ENCODE results near the gene PREX1. TPM values are rescaled to one million over a fixed set of nuclear protein-coding genes. Genes with fewer than 3 reads are reported as not detected.
A peak's percentile ranks its signal among the peaks of the same experiment; 100 is the strongest.

The PREX1 gene
- total RNA-seq, 1 donor from 2014 or later: 19.9 TPM

GRCh38 chr20:48682529-48683363, 145.1 kb downstream of the PREX1 start:
- DNase-seq (ENCODE audit: low spot score): peak; percentile 90

- no peak for DNase-seq (ENCODE audit: low spot score)
Observed at GRCh38 chr20:48681873-48682426, 145.8 kb downstream of the PREX1 start.

- DNase-seq (ENCODE audit: low spot score): no peak
Observed at GRCh38 chr20:48681201-48681872, 146.5 kb downstream of the PREX1 start.

GRCh38 chr20:48680650-48681049, 147.1 kb downstream of the PREX1 start:
- no peak for DNase-seq (ENCODE audit: low spot score)

- DNase-seq (ENCODE audit: low spot score): peak; percentile 76
Observed at GRCh38 chr20:48679599-48679998, 148.2 kb downstream of the PREX1 start.

- DNase-seq (ENCODE audit: low spot score): no peak
Observed at GRCh38 chr20:48679011-48679410, 148.8 kb downstream of the PREX1 start.

GRCh38 chr20:48678421-48678820, 149.4 kb downstream of the PREX1 start:
- DNase-seq (ENCODE audit: low spot score): no peak

- no peak for DNase-seq (ENCODE audit: low spot score)
Observed at GRCh38 chr20:48676795-48677460, 150.9 kb downstream of the PREX1 start.

- DNase-seq (ENCODE audit: low spot score): no peak
Observed at GRCh38 chr20:48676125-48676524, 151.7 kb downstream of the PREX1 start.

GRCh38 chr20:48674461-48674860, 153.3 kb downstream of the PREX1 start:
- DNase-seq (ENCODE audit: low spot score): no peak

- no peak for DNase-seq (ENCODE audit: low spot score)
Observed at GRCh38 chr20:48673507-48673906, 154.3 kb downstream of the PREX1 start.

- DNase-seq (ENCODE audit: low spot score): no peak
Observed at GRCh38 chr20:48672324-48672723, 155.5 kb downstream of the PREX1 start.

GRCh38 chr20:48671141-48671540, 156.7 kb downstream of the PREX1 start:
- DNase-seq (ENCODE audit: low spot score): no peak

GRCh38 chr20:48669946-48670605, 157.7 kb downstream of the PREX1 start:
- no peak for DNase-seq (ENCODE audit: low spot score)

- no peak for DNase-seq (ENCODE audit: low spot score)
Observed at GRCh38 chr20:48668451-48668946, 159.3 kb downstream of the PREX1 start.

GRCh38 chr20:48667889-48668413, 159.8 kb downstream of the PREX1 start:
- DNase-seq (ENCODE audit: low spot score): no peak

GRCh38 chr20:48667481-48667880, 160.3 kb downstream of the PREX1 start:
- DNase-seq (ENCODE audit: low spot score): no peak

- DNase-seq (ENCODE audit: low spot score): no peak
Observed at GRCh38 chr20:48665785-48666184, 162.0 kb downstream of the PREX1 start.

- no peak for DNase-seq (ENCODE audit: low spot score)
Observed at GRCh38 chr20:48662711-48663110, 165.1 kb downstream of the PREX1 start.

- DNase-seq (ENCODE audit: low spot score): no peak
Observed at GRCh38 chr20:48661575-48662455, 166.0 kb downstream of the PREX1 start.

Measured in ureter (tissue), 1 donor.